IgD-negative memory B cell (primary cell): ENCODE measurements around the gene TH. TPM values are rescaled to one million over a fixed set of nuclear protein-coding genes. Genes with fewer than 3 reads are reported as not detected.

Experiments used
- H3K27ac Mint-ChIP-seq, 3 donors: one replicate each; pipeline ENCODE4 v1.8.0; 2020 to 2022; ENCODE audit warnings: mild to moderate bottlenecking in 3 of 3, mixed read lengths in 3 of 3, moderate library complexity in 1 of 3
- H3K27me3 Mint-ChIP-seq: one replicate; pipeline ENCODE4 v1.8.0; 2021; ENCODE audit warnings: mixed read lengths
- H3K36me3 Mint-ChIP-seq: one replicate; pipeline ENCODE4 v1.8.0; 2020; ENCODE audit warnings: mild to moderate bottlenecking, mixed read lengths
- H3K4me1 Mint-ChIP-seq, 3 donors: one replicate each; pipeline ENCODE4 v1.8.0; 2020 to 2022; ENCODE audit warnings: mixed read lengths in 3 of 3, mild to moderate bottlenecking in 1 of 3
- H3K4me3 Mint-ChIP-seq, 4 donors: one replicate each; pipeline ENCODE4 v1.8.0; 2020 to 2022; ENCODE audit warnings: mild to moderate bottlenecking in 4 of 4, mixed read lengths in 4 of 4, moderate library complexity in 3 of 4
- H3K9me3 Mint-ChIP-seq, 3 donors: one replicate each; pipeline ENCODE4 v1.8.0; 2020 to 2021; ENCODE audit warnings: mixed read lengths in 3 of 3, mild to moderate bottlenecking in 1 of 3
- polyA plus RNA-seq: library from polyadenylated mRNA; unstranded; fragments of 300-500 nt; fragmentation: Illumina TruSeq; gene quantifications from one replicate; pipeline ENCODE4 v1.2.3, GENCODE V29; 2021

The TH gene
- polyA plus RNA-seq, 1 donor from 2014 or later, result not detected

- peak overlapping the region in 2 of 4 donors; percentile 51 to 55 for H3K4me3 Mint-ChIP-seq
- no peaks in the 10 kb centered on the region for H3K36me3 Mint-ChIP-seq
- peaks cover 0 to 7% (median 5%) of the 10 kb centered on the region in 3 donors for H3K4me1 Mint-ChIP-seq
- H3K9me3 Mint-ChIP-seq, result no peaks in the 10 kb centered on the region
- H3K27ac Mint-ChIP-seq, result no peak overlapping the region
- H3K27me3 Mint-ChIP-seq, result peaks cover 45% of the 10 kb centered on the region
Observed at GRCh38 chr11:2143477-2143798, 28.2 kb downstream of the TH start.

- no peaks in the 10 kb centered on the region for H3K36me3 Mint-ChIP-seq
- H3K4me3 Mint-ChIP-seq, result peak overlapping the region in 3 of 4 donors; percentile 5 to 52 (median 9)
- peak overlapping the region in 1 of 3 donors; percentile 19 for H3K27ac Mint-ChIP-seq
- peaks cover 0 to 9% (median 6%) of the 10 kb centered on the region in 3 donors for H3K4me1 Mint-ChIP-seq
- H3K9me3 Mint-ChIP-seq, result no peaks in the 10 kb centered on the region
- peaks cover 45% of the 10 kb centered on the region for H3K27me3 Mint-ChIP-seq
Observed at GRCh38 chr11:2142762-2143202, 28.8 kb downstream of the TH start.

GRCh38 chr11:2142300-2142759, 29.3 kb downstream of the TH start:
- Mint-ChIP-seq H3K4me3 (peak overlapping the region in 3 of 4 donors; percentile 2 to 9 (median 6)), H3K27me3 (peaks cover 48% of the 10 kb centered on the region), H3K4me1 (peaks cover 0 to 9% (median 6%) of the 10 kb centered on the region in 3 donors), H3K36me3 (no peaks in the 10 kb centered on the region), H3K27ac (peak overlapping the region; percentile 37 to 73 (median 59)), H3K9me3 (no peaks in the 10 kb centered on the region)

- peaks cover 48% of the 10 kb centered on the region for H3K27me3 Mint-ChIP-seq
- H3K9me3 Mint-ChIP-seq, result no peaks in the 10 kb centered on the region
- H3K27ac Mint-ChIP-seq, result peak overlapping the region; percentile 51 to 77 (median 77)
- H3K36me3 Mint-ChIP-seq, result no peaks in the 10 kb centered on the region
- peak overlapping the region in 2 of 4 donors; percentile 59 to 72 for H3K4me3 Mint-ChIP-seq
- peaks cover 0 to 9% (median 7%) of the 10 kb centered on the region in 3 donors for H3K4me1 Mint-ChIP-seq
Observed at GRCh38 chr11:2140411-2141400, 30.9 kb downstream of the TH start.

- peak overlapping the region in 2 of 4 donors; percentile 38 to 52 for H3K4me3 Mint-ChIP-seq
Observed at GRCh38 chr11:2139621-2140337, 31.8 kb downstream of the TH start.

GRCh38 chr11:2139123-2139521, 32.5 kb downstream of the TH start, which contains the start of gene IGF2:
IGF2 (minus strand) TSS chr11:2139389; CDS start chr11:2135523, 3,866 bp downstream.
- peaks cover 48% of the 10 kb centered on the region for H3K27me3 Mint-ChIP-seq
- H3K9me3 Mint-ChIP-seq, result no peaks in the 10 kb centered on the region
- no peaks in the 10 kb centered on the region for H3K36me3 Mint-ChIP-seq
- H3K4me3 Mint-ChIP-seq, result peak within 1 kb of the TSS; percentile 62 to 91 (median 82)
- no peak within 1 kb of the TSS for H3K27ac Mint-ChIP-seq
- peaks cover 0 to 9% (median 7%) of the 10 kb centered on the region in 3 donors for H3K4me1 Mint-ChIP-seq

More at GRCh38 chr11:2139621-2140337, 31.8 kb downstream of the TH start:
- H3K27me3 Mint-ChIP-seq, result peaks cover 49% of the 10 kb centered on the region
- H3K4me1 Mint-ChIP-seq, result peaks cover 0 to 9% (median 7%) of the 10 kb centered on the region in 3 donors
- no peaks in the 10 kb centered on the region for H3K36me3 Mint-ChIP-seq
- no peak overlapping the region for H3K27ac Mint-ChIP-seq
- H3K9me3 Mint-ChIP-seq, result no peaks in the 10 kb centered on the region

GRCh38 chr11:2138431-2139122, 33.0 kb downstream of the TH start:
- Mint-ChIP-seq H3K4me1 (peaks cover 0 to 8% (median 7%) of the 10 kb centered on the region in 3 donors), H3K36me3 (no peaks in the 10 kb centered on the region), H3K27me3 (peaks cover 49% of the 10 kb centered on the region), H3K4me3 (peak overlapping the region; percentile 62 to 91 (median 82)), H3K9me3 (no peaks in the 10 kb centered on the region), H3K27ac (no peak overlapping the region)

GRCh38 chr11:2138068-2138430, 33.6 kb downstream of the TH start:
- no peaks in the 10 kb centered on the region for H3K9me3 Mint-ChIP-seq
- no peak overlapping the region for H3K27ac Mint-ChIP-seq
- peaks cover 0 to 7% (median 7%) of the 10 kb centered on the region in 3 donors for H3K4me1 Mint-ChIP-seq
- H3K36me3 Mint-ChIP-seq, result no peaks in the 10 kb centered on the region
- H3K4me3 Mint-ChIP-seq, result peak overlapping the region; percentile 62 to 91 (median 82)
- peaks cover 49% of the 10 kb centered on the region for H3K27me3 Mint-ChIP-seq

- Mint-ChIP-seq H3K27ac (peak overlapping the region in 1 of 3 donors; percentile 31), H3K9me3 (no peaks in the 10 kb centered on the region), H3K4me1 (peaks cover 0 to 5% (median 4%) of the 10 kb centered on the region in 3 donors), H3K36me3 (no peaks in the 10 kb centered on the region), H3K27me3 (peaks cover 47% of the 10 kb centered on the region), H3K4me3 (peak overlapping the region in 2 of 4 donors; percentile 9 to 52)
Observed at GRCh38 chr11:2137202-2138067, 34.2 kb downstream of the TH start.

GRCh38 chr11:2136952-2137201, 34.7 kb downstream of the TH start:
- H3K36me3 Mint-ChIP-seq, result no peaks in the 10 kb centered on the region
- H3K27me3 Mint-ChIP-seq, result peaks cover 42% of the 10 kb centered on the region
- H3K27ac Mint-ChIP-seq, result no peak overlapping the region
- peaks cover 0 to 5% (median 4%) of the 10 kb centered on the region in 3 donors for H3K4me1 Mint-ChIP-seq
- H3K4me3 Mint-ChIP-seq, result no peak overlapping the region
- H3K9me3 Mint-ChIP-seq, result peaks cover 0 to 2% (median 0%) of the 10 kb centered on the region in 3 donors

- Mint-ChIP-seq H3K27ac (peak overlapping the region in 1 of 3 donors; percentile 83), H3K36me3 (peaks cover 1% of the 10 kb centered on the region), H3K9me3 (peaks cover under 1 to 2% (median 1%) of the 10 kb centered on the region in 3 donors), H3K4me1 (peaks cover 0 to 5% (median 2%) of the 10 kb centered on the region in 3 donors), H3K27me3 (peaks cover 41% of the 10 kb centered on the region), H3K4me3 (no peak overlapping the region)
Observed at GRCh38 chr11:2136209-2136951, 35.2 kb downstream of the TH start.

GRCh38 chr11:2135648-2136201, 35.9 kb downstream of the TH start:
- Mint-ChIP-seq H3K4me1 (peaks cover 0 to 3% (median 2%) of the 10 kb centered on the region in 3 donors), H3K9me3 (peaks cover 1 to 5% (median 2%) of the 10 kb centered on the region in 3 donors), H3K36me3 (peaks cover 3% of the 10 kb centered on the region), H3K27ac (no peak overlapping the region), H3K27me3 (peaks cover 35% of the 10 kb centered on the region), H3K4me3 (no peak overlapping the region)

- no peak overlapping the region for H3K27ac Mint-ChIP-seq
- peaks cover 3% of the 10 kb centered on the region for H3K36me3 Mint-ChIP-seq
- peaks cover 1 to 5% (median 2%) of the 10 kb centered on the region in 3 donors for H3K9me3 Mint-ChIP-seq
- peaks cover 35% of the 10 kb centered on the region for H3K27me3 Mint-ChIP-seq
- no peak overlapping the region for H3K4me3 Mint-ChIP-seq
- H3K4me1 Mint-ChIP-seq, result peaks cover 0 to 3% (median 2%) of the 10 kb centered on the region in 3 donors
Observed at GRCh38 chr11:2135018-2135569, 36.5 kb downstream of the TH start.
